ENCODE measurements around the gene TGOLN2.
"Not testable (repeated sequence)": the region's sequence is repeated elsewhere in the genome, so short reads cannot be mapped to it uniquely, and the experiment has no call there.

Gene TGOLN2
- total RNA-seq = 187 to 237 reads per million in 2 donors

DNA sequence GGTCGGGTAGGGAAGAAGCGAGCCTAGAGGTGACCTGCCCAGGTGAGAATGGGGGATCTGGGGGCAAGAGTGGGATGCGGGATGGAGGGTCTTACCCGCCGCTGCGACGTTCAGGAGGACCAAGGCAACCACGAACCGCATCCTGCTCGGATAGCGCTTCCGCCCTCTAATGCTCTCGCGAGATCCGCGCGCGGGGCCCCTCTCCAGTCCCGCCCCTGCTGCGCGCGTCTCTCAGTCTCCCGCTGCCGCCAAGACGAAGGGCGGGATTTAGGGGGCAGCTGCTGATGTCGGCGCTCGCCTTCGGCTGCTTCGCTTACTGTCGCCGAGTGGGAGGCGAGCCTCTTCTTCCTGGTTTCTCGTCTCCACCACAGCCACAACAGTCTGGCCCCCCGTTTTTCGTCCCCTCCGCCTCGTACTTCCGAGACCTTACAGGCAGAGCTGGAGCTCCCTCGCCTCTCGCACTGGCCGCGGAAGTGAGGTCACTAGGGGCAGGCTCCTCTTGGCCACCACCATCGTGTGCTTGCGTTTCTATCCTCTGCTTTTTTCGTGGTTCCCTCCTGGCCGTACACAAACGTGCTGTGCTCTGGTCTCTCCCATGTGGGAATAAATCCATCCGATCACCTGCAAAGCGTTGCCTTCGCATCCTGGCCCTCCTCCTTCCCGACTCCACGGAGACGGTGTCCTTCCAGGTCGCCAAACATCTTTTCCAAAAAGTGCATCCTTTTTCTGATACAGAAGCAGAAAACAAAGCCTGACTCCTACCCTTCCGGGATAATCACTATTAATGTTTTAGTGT is at the start of gene TGOLN2:
Gene TGOLN2, minus strand, starts transcription at position 168 of the 796 bp plus-strand sequence. Its CDS starts 27 bp downstream, at position 141.
- DNase-seq = peak; percentile 92

GRCh38 chr2:85377083-85377482 is 49.3 kb upstream of the TGOLN2 start:
- no peak for DNase-seq

DNA sequence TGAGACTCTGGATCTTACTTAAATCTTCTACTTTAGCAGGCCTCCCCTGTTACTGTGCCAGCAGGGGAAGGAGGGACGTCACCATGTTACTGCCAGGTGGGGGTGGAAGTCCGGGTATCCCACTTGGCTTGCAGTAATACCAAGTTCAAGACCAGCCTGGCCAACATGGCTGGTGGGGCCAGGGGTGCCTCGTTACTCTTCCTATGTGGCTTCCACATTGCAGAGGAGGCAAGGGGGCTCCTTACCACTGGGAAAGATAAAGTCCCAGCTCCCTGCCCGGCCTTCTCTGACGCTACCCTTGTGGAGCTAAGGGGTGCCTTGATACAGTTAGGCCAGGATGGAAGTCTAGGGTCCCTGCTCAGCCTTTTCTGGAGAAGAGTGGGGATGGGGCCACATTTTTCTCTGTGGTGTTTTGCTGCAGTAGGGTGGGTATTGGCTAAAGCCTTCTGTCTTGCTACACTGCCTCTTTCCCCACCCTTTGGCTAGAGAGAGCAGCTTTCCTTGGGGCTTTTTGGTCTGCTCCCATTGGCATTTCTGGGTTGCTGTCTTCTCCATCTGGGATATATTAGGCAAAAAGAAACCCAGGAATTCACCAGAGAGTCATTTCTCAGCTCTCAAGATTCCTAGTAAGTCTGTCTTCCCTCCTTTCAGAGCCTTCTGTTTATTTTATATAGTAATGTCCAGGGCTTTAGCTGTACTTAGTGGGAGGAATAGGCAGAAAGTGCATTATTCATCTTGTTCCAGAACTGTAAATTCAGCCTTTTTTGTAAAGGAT is 48.7 kb upstream of the TGOLN2 start:
- no peak for DNase-seq

DNA sequence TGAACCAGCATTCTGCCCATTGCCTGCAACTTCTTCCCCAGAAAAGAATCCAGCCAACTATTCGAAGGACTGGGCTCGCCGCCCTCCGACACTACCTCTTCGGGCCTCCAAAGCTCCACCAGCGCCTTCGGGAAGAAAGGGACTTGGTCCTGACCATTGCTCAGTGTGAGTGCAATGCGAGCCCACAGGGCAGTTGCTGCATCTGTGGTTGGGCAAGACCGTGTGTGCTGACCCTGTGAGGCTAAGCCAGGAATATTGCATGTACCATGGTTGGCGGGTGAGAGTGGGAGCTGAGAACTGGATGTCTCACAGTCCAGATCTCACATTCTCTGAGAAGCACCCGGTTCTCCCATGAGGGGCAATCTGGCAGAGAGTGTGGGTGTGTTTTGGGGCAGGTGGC is 43.3 kb upstream of the TGOLN2 start:
- no peak for DNase-seq

- no peak for DNase-seq
Measured at GRCh38 chr2:85369500-85369899, 41.7 kb upstream of the TGOLN2 start.

DNA sequence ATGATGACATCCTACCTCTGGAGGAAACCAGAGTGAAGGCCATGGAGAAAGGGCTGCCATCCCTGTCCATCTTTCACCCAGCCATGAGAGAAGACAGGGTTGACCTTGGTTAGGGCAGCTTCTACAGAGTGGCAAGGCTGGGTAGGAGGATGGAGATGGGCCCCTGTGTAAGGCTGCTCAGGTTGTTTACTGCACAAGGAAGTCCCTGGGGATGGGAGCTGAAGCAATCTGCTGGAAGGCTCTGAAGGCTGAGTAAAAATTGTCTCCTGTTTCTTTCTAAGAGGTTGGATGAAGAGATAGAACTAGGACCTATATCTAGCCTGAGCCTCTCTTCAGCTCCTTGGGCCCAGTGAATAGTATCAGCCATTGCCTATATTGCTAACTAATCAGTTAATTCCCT is 41.1 kb upstream of the TGOLN2 start:
- DNase-seq = no peak

DNA sequence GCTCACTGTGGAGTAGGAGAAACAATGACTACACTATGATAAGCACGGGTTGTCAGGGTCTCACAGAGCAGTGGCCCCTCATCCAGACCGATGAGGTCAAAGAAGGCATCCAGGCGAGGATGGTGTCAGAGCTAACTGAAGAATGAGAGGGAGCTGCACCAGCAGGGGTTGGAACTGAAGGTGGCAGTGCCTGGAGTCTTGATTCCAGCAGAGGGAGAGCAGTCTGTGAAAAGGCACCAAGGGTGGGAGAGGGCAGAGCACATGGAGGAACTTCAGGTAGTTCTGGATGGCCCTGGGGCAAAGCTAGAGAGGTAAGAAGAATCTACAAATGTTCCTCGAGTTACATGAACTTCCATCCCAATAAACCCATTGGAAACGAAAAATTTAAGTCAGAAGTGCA is 39.4 kb upstream of the TGOLN2 start:
- DNase-seq = no peak

- not testable (repeated sequence) for DNase-seq
Measured at GRCh38 chr2:85362653-85363387, 35.0 kb upstream of the TGOLN2 start.

DNA sequence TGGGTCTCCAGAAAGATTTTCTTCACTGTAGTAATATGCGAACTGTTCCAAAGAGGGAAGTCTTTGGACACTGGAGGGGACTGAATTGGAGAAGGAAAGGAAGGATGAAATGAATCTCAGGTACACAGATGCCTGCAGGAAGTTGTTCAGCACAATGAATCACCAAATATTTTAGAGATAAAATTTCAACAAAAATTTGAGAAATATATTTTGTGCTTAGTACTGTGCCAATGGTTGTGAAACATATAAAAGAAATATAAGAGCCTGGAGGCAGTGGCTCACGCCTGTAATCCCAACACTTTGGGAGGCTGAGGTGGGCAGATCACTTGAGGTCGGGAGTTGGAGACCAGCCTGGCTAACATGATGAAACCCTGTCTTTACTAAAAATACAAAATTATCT is 29.9 kb upstream of the TGOLN2 start:
- no peak for DNase-seq

- no peak for DNase-seq
Measured at GRCh38 chr2:85356186-85356585, 28.4 kb upstream of the TGOLN2 start.

DNA sequence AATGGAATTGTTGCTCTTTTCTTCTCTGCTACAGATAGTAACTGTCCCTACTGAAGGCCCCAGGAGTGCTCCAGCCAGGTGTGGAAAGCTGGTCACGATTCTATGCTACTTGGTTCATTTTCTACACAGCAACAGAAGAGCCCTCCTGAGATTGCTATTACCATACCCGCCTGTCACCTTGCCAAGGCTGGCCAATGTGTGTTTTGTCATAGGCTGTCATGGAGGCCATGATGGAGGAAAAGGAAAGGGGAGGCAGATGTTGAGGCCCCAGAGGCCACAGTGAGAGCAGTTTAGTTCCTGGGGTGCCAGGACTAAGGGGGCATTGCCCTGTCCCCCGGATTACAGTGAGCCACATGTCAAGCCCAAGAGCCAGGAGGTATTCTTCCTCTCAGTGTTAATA is 27.7 kb upstream of the TGOLN2 start:
- DNase-seq = no peak

GRCh38 chr2:85355073-85355410 is 27.3 kb upstream of the TGOLN2 start:
- DNase-seq = no peak

- DNase-seq = peak; percentile 93
Measured at GRCh38 chr2:85354286-85355072, 26.7 kb upstream of the TGOLN2 start, which contains the start of the genes ELMOD3 and RETSAT. Gene ELMOD3, plus strand, starts transcription at chr2:85354769. Its CDS starts 2,430 bp downstream, at chr2:85357199. Gene RETSAT, minus strand, starts transcription at chr2:85354528. Its CDS starts 21 bp downstream, at chr2:85354507.

DNA sequence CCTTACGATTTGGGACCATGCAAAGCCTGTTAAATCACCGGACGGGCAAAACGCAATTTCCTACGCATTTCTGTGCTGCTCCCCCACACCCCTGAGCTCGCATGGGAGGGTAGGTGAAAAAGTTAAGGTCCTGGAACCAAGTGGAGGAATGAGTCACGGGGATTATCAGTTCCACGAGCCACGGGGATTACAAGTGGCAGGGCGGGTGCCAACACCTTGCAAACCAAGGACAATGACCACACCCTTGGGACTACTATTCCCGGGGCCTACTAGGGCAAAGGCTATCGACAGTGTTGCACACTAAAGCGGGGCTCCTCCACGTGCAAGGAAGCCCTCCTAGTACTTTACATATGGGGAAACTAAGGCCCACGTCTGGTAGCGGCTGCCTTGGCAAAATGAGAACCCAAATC is 26.1 kb upstream of the TGOLN2 start:
- peak; percentile 5 for DNase-seq

GRCh38 chr2:85347599-85347998 is 19.8 kb upstream of the TGOLN2 start:
- DNase-seq = no peak

GRCh38 chr2:85344356-85344954 is 16.7 kb upstream of the TGOLN2 start:
- DNase-seq = no peak

DNA sequence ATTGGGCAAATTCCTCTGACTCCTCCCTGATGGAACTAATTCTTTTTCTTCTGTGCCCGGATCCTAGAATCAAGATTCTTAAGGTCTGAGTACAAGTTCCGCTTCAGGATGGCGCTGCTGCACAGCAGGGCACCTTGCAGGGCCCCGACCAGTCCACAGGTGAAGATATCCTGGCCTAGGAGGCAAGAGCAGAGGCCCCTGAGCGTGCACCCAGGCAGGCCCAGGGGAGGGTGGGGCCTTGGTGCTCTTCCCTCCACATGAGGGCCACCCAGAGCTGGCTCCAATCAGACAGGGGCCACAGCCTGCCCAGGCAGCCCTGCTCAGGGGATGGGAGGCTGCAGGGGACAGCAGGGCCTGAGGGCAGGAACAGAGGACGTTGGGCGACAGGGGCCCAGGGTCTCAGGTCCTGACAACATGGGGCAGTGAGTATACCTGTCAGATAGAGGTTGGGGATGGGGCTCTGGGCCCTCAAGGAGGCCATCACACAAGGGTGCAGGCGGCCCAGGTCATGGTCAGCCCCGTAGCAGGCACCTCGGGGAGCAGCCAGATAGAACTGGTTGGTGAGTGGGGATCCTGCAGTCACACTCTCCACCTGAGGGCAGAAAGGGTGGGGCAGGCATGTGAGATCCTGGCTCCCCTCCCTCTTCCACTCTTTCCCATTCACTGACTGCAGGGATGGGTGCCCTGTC is 15.6 kb upstream of the TGOLN2 start:
- not testable (repeated sequence) for DNase-seq

- DNase-seq = no peak
Measured at GRCh38 chr2:85342156-85342555, 14.4 kb upstream of the TGOLN2 start.

- DNase-seq = no peak
Measured at GRCh38 chr2:85341269-85342029, 13.7 kb upstream of the TGOLN2 start.
